SK-N-SH (cell line): ENCODE measurements around the gene KIAA0319L.

Experiments
- MAX ChIP-seq: IDR thresholded peaks from 2 replicates; pipeline ENCODE4 v1.4.0; 2012; ENCODE audit warnings: low read depth
- POLR2AphosphoS5 ChIP-seq: IDR thresholded peaks from 2 replicates; pipeline ENCODE4 v1.6.1; 2012; ENCODE audit warnings: low read depth, low read length
- RAD21 ChIP-seq: IDR thresholded peaks from 2 replicates; pipeline ENCODE4 v1.6.1; 2012; ENCODE audit warnings: mild to moderate bottlenecking, low read length
- RFX5 ChIP-seq: IDR thresholded peaks from 2 replicates; pipeline ENCODE4 v1.6.1; 2012; ENCODE audit warnings: mild to moderate bottlenecking, improper control_type of control experiment, low read length
- SMC3 ChIP-seq: IDR thresholded peaks from 2 replicates; pipeline ENCODE4 v1.6.1; 2012; ENCODE audit warnings: low read depth, low read length, improper control_type of control experiment
- ZBTB33 ChIP-seq: IDR thresholded peaks from 2 replicates; pipeline ENCODE4 v1.4.0; 2012; ENCODE audit warnings: low read depth, borderline replicate concordance

GRCh38 chr1:35426097-35426586, 131.1 kb downstream of the KIAA0319L start:
- TF ChIP-seq SMC3 = no peak
- no peak for TF ChIP-seq MAX
- no peak for TF ChIP-seq RAD21
- no peak for TF ChIP-seq ZBTB33
- TF ChIP-seq POLR2AphosphoS5 = no peak
- no peak for TF ChIP-seq RFX5
